Neural progenitor cell (in vitro differentiated cells): Measurements from ENCODE around the gene FBXL20. TPM values are rescaled to one million over a fixed set of nuclear protein-coding genes. Genes with fewer than 3 reads are reported as not detected.
A peak's percentile ranks its signal among the peaks of the same experiment; 100 is the strongest.

Experiments
- DNase-seq: peaks from one replicate; pipeline ENCODE4 v3.0.0-alpha.2; 2016; ENCODE audit warnings: low spot score
- H2AFZ ChIP-seq: fragments of 200-600 bp; sonication (generic); replicated peaks from 2 replicates; pipeline ENCODE4 v1.6.1; 2016; ENCODE audit warnings: antibody characterized with exemption
- H3F3A ChIP-seq: fragments of 200-600 bp; sonication (generic); 2 replicates; pipeline ENCODE4 v1.6.1; 2016; ENCODE audit warnings: antibody characterized with exemption, low read depth
- H3K27ac ChIP-seq: fragments of 200-600 bp; sonication (generic); 2 replicates; pipeline ENCODE4 v1.5.1; 2016; ENCODE audit warnings: mild to moderate bottlenecking
- H3K27me3 ChIP-seq: fragments of 200-600 bp; sonication (generic); 2 replicates; pipeline ENCODE4 v1.6.1; 2016; ENCODE audit warnings: mild to moderate bottlenecking, moderate library complexity
- H3K36me3 ChIP-seq: fragments of 200-600 bp; sonication (generic); 2 replicates; pipeline ENCODE4 v1.5.1; 2016
- H3K4me1 ChIP-seq: fragments of 200-600 bp; sonication (generic); 2 replicates; pipeline ENCODE4 v1.6.1; 2016; ENCODE audit warnings: mixed run types
- H3K4me2 ChIP-seq: fragments of 200-600 bp; sonication (generic); 2 replicates; pipeline ENCODE4 v1.6.1; 2016
- H3K4me3 ChIP-seq: fragments of 200-600 bp; sonication (generic); 2 replicates; pipeline ENCODE4 v1.5.1; 2016
- H3K79me2 ChIP-seq: fragments of 200-600 bp; sonication (generic); 2 replicates; pipeline ENCODE4 v1.6.1; 2016; ENCODE audit warnings: low read depth
- H3K9ac ChIP-seq: fragments of 200-600 bp; sonication (generic); 2 replicates; pipeline ENCODE4 v1.6.1; 2016
- H3K9me3 ChIP-seq: fragments of 200-600 bp; sonication (generic); 2 replicates; pipeline ENCODE4 v1.5.1; 2016; ENCODE audit warnings: low read depth
- H4K20me1 ChIP-seq: fragments of 200-600 bp; sonication (generic); 2 replicates; pipeline ENCODE4 v1.6.1; 2016; ENCODE audit warnings: low read depth
- H3K27ac Mint-ChIP-seq: 3 replicates; pipeline ENCODE4 v1.8.0; 2021; ENCODE audit warnings: mixed read lengths
- H3K27me3 Mint-ChIP-seq: 2 replicates; pipeline ENCODE4 v1.8.0; 2022; ENCODE audit warnings: low read depth, mild to moderate bottlenecking, inconsistent platforms, moderate library complexity, mixed read lengths; ENCODE audit not compliant: insufficient read depth
- H3K36me3 Mint-ChIP-seq: 3 replicates; pipeline ENCODE4 v1.8.0; 2021; ENCODE audit warnings: mixed read lengths
- H3K4me1 Mint-ChIP-seq: 3 replicates; pipeline ENCODE4 v1.8.0; 2021; ENCODE audit warnings: mixed read lengths
- H3K4me3 Mint-ChIP-seq: 3 replicates; pipeline ENCODE4 v1.8.0; 2021; ENCODE audit warnings: mild to moderate bottlenecking, moderate library complexity, mixed read lengths
- H3K9me3 Mint-ChIP-seq: 3 replicates; pipeline ENCODE4 v1.8.0; 2020; ENCODE audit warnings: mixed read lengths
- EZH2 ChIP-seq: fragments of 200-600 bp; sonication (generic); IDR thresholded peaks from 2 replicates; pipeline ENCODE4 v1.6.1; 2017; ENCODE audit warnings: antibody characterized with exemption, mild to moderate bottlenecking, moderate library complexity
- EZH2phosphoT487 ChIP-seq: fragments of 200-600 bp; sonication (generic); IDR thresholded peaks from 2 replicates; pipeline ENCODE4 v1.6.1; 2017; ENCODE audit warnings: antibody characterized with exemption
- total RNA-seq: library from RNA; depleted of rRNA; stranded (reverse); fragments of >200 nt; gene quantifications from 2 replicates; pipeline ENCODE4 v1.2.3, GENCODE V29; 2015; ENCODE audit warnings: low replicate concordance
- TF ChIP-seq, protein P1 (sequence below): fragments of 200-600 bp; sonication (generic); IDR thresholded peaks from 2 replicates; pipeline ENCODE4 v1.5.1; 2017; ENCODE audit warnings: antibody characterized with exemption, mild to moderate bottlenecking

Gene FBXL20
- total RNA-seq, 1 donor from 2014 or later: 19.9 TPM

DNA sequence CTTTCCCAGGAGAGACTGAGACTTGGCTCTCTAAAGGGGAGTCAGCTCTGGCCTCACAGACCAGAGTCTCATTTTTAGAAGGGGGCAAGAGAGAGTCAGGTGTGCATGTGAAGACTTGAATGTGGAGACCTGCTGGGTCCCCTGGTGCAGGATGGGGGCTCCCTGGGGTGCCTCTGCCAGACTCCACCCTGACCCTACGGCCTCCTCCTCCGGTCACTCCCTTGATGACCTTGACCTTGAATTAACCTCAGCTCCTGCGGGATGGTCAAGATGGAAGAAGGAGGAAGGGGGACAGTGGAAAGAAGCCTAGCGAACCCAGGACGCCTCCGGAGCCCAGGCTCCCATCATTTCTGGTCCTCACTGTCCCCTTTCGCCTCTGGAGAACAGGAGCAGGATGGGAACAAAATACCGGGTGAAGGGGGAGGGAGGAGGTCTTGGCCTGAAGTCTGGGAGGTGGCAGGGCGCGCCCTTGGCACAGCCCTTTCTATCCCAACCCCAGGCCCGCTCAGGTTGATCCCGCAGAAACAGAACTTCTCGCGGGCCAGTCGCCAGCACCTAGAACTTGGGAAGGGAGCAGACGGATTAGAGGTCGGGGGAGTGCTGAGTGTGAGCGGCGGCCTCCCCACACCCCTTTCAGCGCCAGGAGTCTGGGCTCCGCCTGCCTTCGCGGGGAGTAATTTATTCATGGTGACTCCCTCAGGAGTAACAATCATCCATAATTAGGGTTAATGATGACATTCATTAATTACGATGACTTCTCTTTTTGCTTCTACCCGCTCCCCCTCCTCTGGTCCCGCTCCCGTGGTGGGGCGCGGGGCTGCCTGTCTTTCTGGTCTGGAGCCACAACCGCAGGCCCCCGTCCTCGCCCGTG is 177.3 kb downstream of the FBXL20 start:
- peaks cover 12% of the 10 kb centered on the region for H3K4me1 Mint-ChIP-seq
- Histone ChIP-seq H3K4me2 (peak overlapping the region; percentile 70), H3K4me1 (peaks cover 12% of the 10 kb centered on the region), H3K9me3 (no peaks in the 10 kb centered on the region), H3K27ac (no peak overlapping the region), H4K20me1 (peaks cover 10% of the 10 kb centered on the region), H3K79me2 (no peaks in the 10 kb centered on the region), H3F3A (peaks cover 12% of the 10 kb centered on the region), H2AFZ (no peak overlapping the region), H3K4me3 (peak overlapping the region; percentile 46), H3K36me3 (no peaks in the 10 kb centered on the region), H3K9ac (no peak overlapping the region), H3K27me3 (peaks cover 68% of the 10 kb centered on the region)
- no peak overlapping the region for H3K27ac Mint-ChIP-seq
- no peaks in the 10 kb centered on the region for H3K36me3 Mint-ChIP-seq
- TF ChIP-seq EZH2phosphoT487 (no peak), EZH2 (no peak)
- TF ChIP-seq, protein P1, sequence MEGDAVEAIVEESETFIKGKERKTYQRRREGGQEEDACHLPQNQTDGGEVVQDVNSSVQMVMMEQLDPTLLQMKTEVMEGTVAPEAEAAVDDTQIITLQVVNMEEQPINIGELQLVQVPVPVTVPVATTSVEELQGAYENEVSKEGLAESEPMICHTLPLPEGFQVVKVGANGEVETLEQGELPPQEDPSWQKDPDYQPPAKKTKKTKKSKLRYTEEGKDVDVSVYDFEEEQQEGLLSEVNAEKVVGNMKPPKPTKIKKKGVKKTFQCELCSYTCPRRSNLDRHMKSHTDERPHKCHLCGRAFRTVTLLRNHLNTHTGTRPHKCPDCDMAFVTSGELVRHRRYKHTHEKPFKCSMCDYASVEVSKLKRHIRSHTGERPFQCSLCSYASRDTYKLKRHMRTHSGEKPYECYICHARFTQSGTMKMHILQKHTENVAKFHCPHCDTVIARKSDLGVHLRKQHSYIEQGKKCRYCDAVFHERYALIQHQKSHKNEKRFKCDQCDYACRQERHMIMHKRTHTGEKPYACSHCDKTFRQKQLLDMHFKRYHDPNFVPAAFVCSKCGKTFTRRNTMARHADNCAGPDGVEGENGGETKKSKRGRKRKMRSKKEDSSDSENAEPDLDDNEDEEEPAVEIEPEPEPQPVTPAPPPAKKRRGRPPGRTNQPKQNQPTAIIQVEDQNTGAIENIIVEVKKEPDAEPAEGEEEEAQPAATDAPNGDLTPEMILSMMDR: no peak
- peaks cover 33% of the 10 kb centered on the region for H3K27me3 Mint-ChIP-seq
- no peak for DNase-seq
- peak overlapping the region; percentile 77 for H3K4me3 Mint-ChIP-seq
- H3K9me3 Mint-ChIP-seq: no peaks in the 10 kb centered on the region

DNA sequence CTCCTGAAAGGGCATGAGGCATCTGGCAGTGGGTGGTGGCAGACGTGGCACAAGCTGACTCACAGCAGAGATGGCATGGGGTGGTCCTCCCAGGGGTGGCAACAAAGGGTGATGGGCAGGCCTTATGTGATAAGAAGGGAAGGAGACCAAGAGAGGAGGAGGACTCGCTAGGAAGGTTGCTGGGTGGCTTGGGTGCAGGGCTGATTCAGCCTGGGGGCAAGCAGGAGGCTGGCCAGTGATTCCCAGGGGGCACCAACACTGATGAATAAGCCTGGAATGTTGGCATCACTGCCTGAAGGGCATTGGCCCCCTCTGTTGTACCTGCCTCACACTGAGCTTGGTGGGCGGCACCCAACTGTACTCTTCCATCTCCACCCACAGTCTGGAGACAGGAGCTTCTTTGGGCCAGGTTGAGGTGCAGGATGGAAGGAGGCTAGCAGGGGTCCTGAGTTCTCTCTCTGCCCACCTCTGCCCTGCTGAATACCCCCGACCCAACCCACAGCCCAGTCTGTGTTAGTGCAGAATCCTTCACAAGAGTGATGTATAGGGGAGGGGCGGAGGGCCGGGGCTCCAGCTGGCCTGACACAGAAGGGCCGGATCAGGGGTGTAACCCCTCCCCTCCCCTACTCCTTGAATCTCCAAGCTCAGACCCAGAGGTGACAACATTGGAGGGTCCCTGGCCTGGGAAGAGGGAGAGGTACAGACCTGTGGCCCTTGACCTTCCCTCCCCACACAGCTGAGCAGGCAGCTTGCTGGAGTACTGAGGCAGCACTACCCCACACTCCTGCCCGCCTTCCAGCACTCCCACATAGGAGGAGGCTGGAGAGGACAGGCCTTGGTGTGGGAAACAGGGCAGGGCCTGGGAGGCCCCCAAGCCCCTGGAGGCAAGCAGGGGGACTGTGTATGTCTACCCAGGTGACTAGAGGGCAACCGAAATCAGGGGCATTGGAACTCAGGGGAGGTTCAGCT is 178.3 kb downstream of the FBXL20 start:
- H3K27ac ChIP-seq: no peak overlapping the region

DNA sequence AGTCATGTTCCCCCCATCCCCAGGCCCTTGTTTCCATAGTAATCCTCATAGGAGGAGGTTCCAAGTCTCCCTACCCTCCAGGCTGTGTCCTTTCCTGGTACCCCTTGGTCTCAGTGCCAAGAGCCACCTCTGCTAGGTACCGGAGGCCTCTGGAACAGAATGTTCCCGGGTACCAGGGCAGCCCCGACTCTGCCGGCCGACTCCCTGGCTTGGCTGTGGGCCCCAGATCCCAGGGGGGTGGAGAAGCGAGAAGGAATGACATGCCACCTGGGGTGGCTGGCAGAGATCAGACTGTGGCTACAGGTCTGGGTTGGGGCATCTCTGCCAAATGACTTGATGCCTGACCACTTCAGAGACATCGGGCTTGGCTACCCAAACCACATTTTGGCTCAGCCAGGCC is 179.3 kb downstream of the FBXL20 start:
- H2AFZ ChIP-seq: no peak overlapping the region
- no peak overlapping the region for H3K4me2 ChIP-seq
- no peaks in the 10 kb centered on the region for H3K36me3 ChIP-seq
- TF ChIP-seq, protein P1: no peak
- TF ChIP-seq EZH2phosphoT487 (no peak), EZH2 (no peak)
- no peaks in the 10 kb centered on the region for H3K36me3 Mint-ChIP-seq
- H3K4me3 Mint-ChIP-seq: no peak overlapping the region
- no peaks in the 10 kb centered on the region for H3K9me3 ChIP-seq
- H3K27ac ChIP-seq: no peak overlapping the region
- H3K9ac ChIP-seq: no peak overlapping the region
- peaks cover 10% of the 10 kb centered on the region for H4K20me1 ChIP-seq
- peaks cover 12% of the 10 kb centered on the region for H3F3A ChIP-seq
- no peak overlapping the region for H3K4me3 ChIP-seq
- no peaks in the 10 kb centered on the region for H3K9me3 Mint-ChIP-seq
- H3K27me3 ChIP-seq: peaks cover 88% of the 10 kb centered on the region
- H3K27ac Mint-ChIP-seq: no peak overlapping the region
- no peaks in the 10 kb centered on the region for H3K79me2 ChIP-seq
- peaks cover 12% of the 10 kb centered on the region for H3K4me1 ChIP-seq
- DNase-seq: no peak
- H3K4me1 Mint-ChIP-seq: peaks cover 10% of the 10 kb centered on the region
- H3K27me3 Mint-ChIP-seq: peaks cover 45% of the 10 kb centered on the region

More for the DNA sequence above, 178.3 kb downstream of the FBXL20 start:
- H3K27me3 Mint-ChIP-seq: peaks cover 41% of the 10 kb centered on the region
- Histone ChIP-seq H4K20me1 (peaks cover 10% of the 10 kb centered on the region), H3K4me2 (no peak overlapping the region), H3F3A (peaks cover 12% of the 10 kb centered on the region), H3K36me3 (no peaks in the 10 kb centered on the region), H3K27me3 (peaks cover 78% of the 10 kb centered on the region), H3K4me1 (peaks cover 12% of the 10 kb centered on the region), H3K4me3 (no peak overlapping the region), H2AFZ (no peak overlapping the region), H3K9ac (no peak overlapping the region), H3K9me3 (no peaks in the 10 kb centered on the region), H3K79me2 (no peaks in the 10 kb centered on the region)
- peaks cover 10% of the 10 kb centered on the region for H3K4me1 Mint-ChIP-seq
- no peaks in the 10 kb centered on the region for H3K36me3 Mint-ChIP-seq
- TF ChIP-seq EZH2phosphoT487: no peak
- TF ChIP-seq, protein P1: no peak
- no peak for TF ChIP-seq EZH2
- H3K9me3 Mint-ChIP-seq: no peaks in the 10 kb centered on the region
- no peak for DNase-seq
- no peak overlapping the region for H3K27ac Mint-ChIP-seq
- H3K4me3 Mint-ChIP-seq: peak overlapping the region; percentile 77
